GM12878 (cell line): ENCODE measurements around the gene ZDHHC3. TPM values are rescaled to one million over a fixed set of nuclear protein-coding genes. Genes with fewer than 3 reads are reported as not detected.

Experiments
- ATAC-seq: fragments of 200-7000 bp; cut with Tn5 transposase; 3 replicates; pipeline ENCODE4 v1.9.1; 2020; ENCODE audit warnings: mild to moderate bottlenecking, moderate library complexity
- BruUV-seq: library from RNA; stranded (reverse); fragments of 400-500 nt; replicated peaks from 2 replicates; lab custom pipeline; 2021; lab: Mats Ljungman, UMichigan
- CTCF ChIA-PET: fragments of 300-600 bp; sonication (Branson Sonifier 250); formaldehyde crosslinking; extraction: SDS; loops from one replicate; lab custom pipeline; 2021; ENCODE audit warnings: inconsistent platforms; lab: Yijun Ruan, JAX
- POLR2A ChIA-PET: fragments of 350-600 bp; formaldehyde crosslinking; extraction: SDS; loops from one replicate; lab custom pipeline; 2021; ENCODE audit warnings: inconsistent platforms; lab: Charles Lee
- RAD21 ChIA-PET: fragments of 300-600 bp; sonication (Branson Sonifier 250); formaldehyde crosslinking; loops from one replicate; lab custom pipeline; 2023; ENCODE audit warnings: antibody characterized with exemption; ENCODE audit not compliant: unreplicated experiment; lab: Charles Lee
- SMC1A ChIA-PET: fragments of 300-600 bp; sonication (Branson Sonifier 250); formaldehyde crosslinking; loops from one replicate; lab custom pipeline; 2023; ENCODE audit not compliant: unreplicated experiment, uncharacterized antibody; lab: Charles Lee
- DNase-seq: peaks from one replicate; pipeline ENCODE4 v3.0.0-alpha.2; 2011; ENCODE audit warnings: low read depth, low spot score
- FAIRE-seq: peaks from 3 replicates; lab custom pipeline; 2011; peaks lifted over from hg19 to GRCh38; lab: Jason Lieb, UNC
- H2AFZ ChIP-seq: 2 replicates; pipeline ENCODE4 v1.6.0; 2011; ENCODE audit warnings: low read depth, low read length, control low read depth; ENCODE audit not compliant: control insufficient read depth
- H3K27ac ChIP-seq: 2 replicates; pipeline ENCODE4 v1.5.1; 2011; ENCODE audit warnings: control low read depth; ENCODE audit not compliant: control insufficient read depth, insufficient read depth
- H3K27me3 ChIP-seq, 2 experiments: replicated peaks in 1 of 2; 2 replicates each; pipeline versions ENCODE4 v1.6.0 to v1.6.1; 2011; ENCODE audit warnings: low read length in 1 of 2; ENCODE audit not compliant: control insufficient read depth in 2 of 2, insufficient read depth in 2 of 2
- H3K36me3 ChIP-seq, 2 experiments: 2 replicates each; pipeline ENCODE4 v1.5.1; 2011; ENCODE audit warnings: low read length in 1 of 2; ENCODE audit not compliant: control insufficient read depth in 2 of 2, insufficient read depth in 2 of 2
- H3K4me1 ChIP-seq: 2 replicates; pipeline ENCODE4 v1.6.1; 2011; ENCODE audit warnings: mild to moderate bottlenecking, low read length, moderate library complexity, mixed read lengths; ENCODE audit not compliant: control insufficient read depth, insufficient read depth
- H3K4me2 ChIP-seq: 2 replicates; pipeline ENCODE4 v1.6.0; 2011; ENCODE audit warnings: control low read depth; ENCODE audit not compliant: control insufficient read depth, insufficient read depth
- H3K4me3 ChIP-seq: fragments of 200-600 bp; sonication (generic); 2 replicates; pipeline ENCODE4 v1.5.1; 2016
- H3K79me2 ChIP-seq: 2 replicates; pipeline ENCODE4 v1.6.0; 2011; ENCODE audit warnings: low read length; ENCODE audit not compliant: control insufficient read depth, insufficient read depth
- H3K9ac ChIP-seq: 2 replicates; pipeline ENCODE4 v1.8.0; 2011; ENCODE audit warnings: low read length, control low read depth, mixed read lengths; ENCODE audit not compliant: control insufficient read depth, insufficient read depth
- H3K9me3 ChIP-seq: replicated peaks from 3 replicates; pipeline ENCODE4 v1.5.1; 2011; ENCODE audit warnings: mild to moderate bottlenecking, low read length; ENCODE audit not compliant: control insufficient read depth, insufficient read depth
- H4K20me1 ChIP-seq: 2 replicates; pipeline ENCODE4 v1.6.0; 2011; ENCODE audit not compliant: control insufficient read depth, insufficient read depth
- BMI1 ChIP-seq: fragments of 450-650 bp; IDR thresholded peaks from 2 replicates; pipeline ENCODE4 v1.6.1; 2016; ENCODE audit warnings: mild to moderate bottlenecking, moderate library complexity, borderline replicate concordance
- CBX3 ChIP-seq: fragments of 200-600 bp; sonication (generic); IDR thresholded peaks from 2 replicates; pipeline ENCODE4 v1.6.1; 2016; ENCODE audit warnings: low read depth, borderline replicate concordance
- CHD2 ChIP-seq: IDR thresholded peaks from 2 replicates; pipeline ENCODE4 v1.6.1; 2011; ENCODE audit warnings: low read depth, low read length, improper control_type of control experiment, borderline replicate concordance
- CREB1 ChIP-seq: IDR thresholded peaks from 2 replicates; pipeline ENCODE4 v1.6.1; 2012; ENCODE audit warnings: low read depth, mild to moderate bottlenecking, inconsistent platforms
- FOXK2 ChIP-seq: fragments of 450-650 bp; IDR thresholded peaks from 2 replicates; pipeline ENCODE4 v1.6.1; 2017; ENCODE audit warnings: mild to moderate bottlenecking, moderate library complexity
- HDAC2 ChIP-seq: fragments of 200-600 bp; sonication (generic); IDR thresholded peaks from 2 replicates; pipeline ENCODE4 v1.6.1; 2017
- IRF5 ChIP-seq: fragments of 450-650 bp; IDR thresholded peaks from 2 replicates; pipeline ENCODE4 v1.6.1; 2017; ENCODE audit warnings: borderline replicate concordance
- JUND ChIP-seq: IDR thresholded peaks from 2 replicates; pipeline ENCODE4 v1.6.1; 2012; ENCODE audit warnings: low read depth, mild to moderate bottlenecking, low read length, improper control_type of control experiment, moderate library complexity
- KDM1A ChIP-seq: fragments of 200-600 bp; sonication (generic); IDR thresholded peaks from 2 replicates; pipeline ENCODE4 v1.6.1; 2016; ENCODE audit warnings: borderline replicate concordance
- PAX8 ChIP-seq: fragments of 450-650 bp; IDR thresholded peaks from 2 replicates; pipeline ENCODE4 v1.6.1; 2017; ENCODE audit warnings: mild to moderate bottlenecking, moderate library complexity
- POLR2AphosphoS5 ChIP-seq: IDR thresholded peaks from 2 replicates; pipeline ENCODE4 v1.6.1; 2011; ENCODE audit warnings: mild to moderate bottlenecking, low read length, inconsistent platforms
- RBBP5 ChIP-seq: fragments of 200-600 bp; sonication (generic); conservative IDR thresholded peaks from 2 replicates; pipeline ENCODE4 v1.6.1; 2016
- REST ChIP-seq: IDR thresholded peaks from 2 replicates; pipeline ENCODE4 v1.6.1; 2012; ENCODE audit warnings: mild to moderate bottlenecking, low read depth, low read length
- SKIL ChIP-seq: fragments of 450-650 bp; IDR thresholded peaks from 2 replicates; pipeline ENCODE4 v1.6.1; 2017; ENCODE audit warnings: mild to moderate bottlenecking, low read depth, inconsistent platforms; ENCODE audit not compliant: poor library complexity, severe bottlenecking
- SMARCA5 ChIP-seq: fragments of 450-650 bp; IDR thresholded peaks from 2 replicates; pipeline ENCODE4 v1.6.1; 2017; ENCODE audit warnings: mild to moderate bottlenecking
- STAT3 ChIP-seq: IDR thresholded peaks from 2 replicates; pipeline ENCODE4 v1.6.1; 2011; ENCODE audit warnings: low read depth, low read length, improper control_type of control experiment
- WRNIP1 ChIP-seq: IDR thresholded peaks from 2 replicates; pipeline ENCODE4 v1.6.1; 2011; ENCODE audit warnings: low read depth, low read length, improper control_type of control experiment, borderline replicate concordance
- WGBS: methylation state at CpG from one replicate; pipeline ENCODE4 v1.1.6; 2016; ENCODE audit warnings: low lambda C conversion rate; ENCODE audit not compliant: insufficient replicate concordance, insufficient coverage; ENCODE audit errors: missing lambda C conversion rate; 5-methylcytosine and 5-hydroxymethylcytosine counted together
- in situ Hi-C: fragments of 300-500 bp; cut with MboI; formaldehyde crosslinking; loops from 9 replicates; pipeline ENCODE4 v1.14.3; 2018; ENCODE audit warnings: mixed read lengths
- intact Hi-C: fragments of 100-400 bp; cut with micrococcal nuclease; formaldehyde crosslinking; loops from one replicate; pipeline ENCODE4 v1.14.2; 2022; ENCODE audit not compliant: unreplicated experiment
- polyA plus RNA-seq, 11 experiments: library from polyadenylated mRNA; depleted of rRNA in 4 of 11; unstranded in 6 of 11; stranded (reverse) in 5 of 11; fragments of >200 nt; fragmentation: Nextera tagmentation in 4 of 11; fragmentation: Illumina TruSeq in 1 of 11; extraction: Ambion mirVana in 4 of 11; extraction: Trizol in 1 of 11; gene quantifications; 1 replicate in 1 of 11; 2 replicates in 10 of 11; pipeline versions ENCODE4 v1.2.1 to v1.2.3, GENCODE V29; 2011 to 2016; ENCODE audit warnings: inconsistent platforms in 2 of 11, missing spikeins in 2 of 11, low read depth in 1 of 11
- total RNA-seq, 4 experiments: library from RNA; depleted of rRNA in 3 of 4; stranded (reverse); fragments of >200 nt in 3 of 4; fragmentation: Illumina TruSeq in 1 of 4; extraction: Trizol in 1 of 4; gene quantifications; 2 replicates each; pipeline versions ENCODE4 v1.2.1 to v1.2.3, GENCODE V29; 2013 to 2021
- TF ChIP-seq, protein P1 (sequence below): IDR thresholded peaks from 2 replicates; pipeline ENCODE4 v1.6.1; 2012; ENCODE audit warnings: low read depth, low read length, improper control_type of control experiment

ZDHHC3 gene
- total and polyA plus RNA-seq, 10 of the 15 experiments (the other 5 are each of a cell fraction or from before 2014, with no cell fraction given) = 6.8 to 79.1 (median 40.8) TPM

DNA sequence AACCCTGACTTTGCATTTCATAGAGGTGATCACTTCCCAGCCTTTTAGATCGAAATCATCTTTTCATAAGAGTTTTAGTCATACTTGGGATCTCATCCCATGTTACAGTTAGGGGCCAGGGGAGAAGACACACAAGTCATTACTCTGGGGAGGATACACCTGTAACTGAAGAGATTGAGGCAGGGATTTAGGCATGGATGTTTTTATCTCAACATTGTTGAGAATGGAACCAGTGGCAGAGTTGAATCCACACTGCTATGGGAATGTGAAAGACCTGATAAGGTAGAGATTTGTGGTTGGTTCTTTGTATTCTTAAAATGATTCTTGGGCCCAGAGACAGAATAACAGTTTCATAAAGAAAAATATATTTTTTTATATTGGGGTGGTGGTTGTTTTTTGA is 33.9 kb upstream of the ZDHHC3 start (continued):
- TF ChIP-seq KDM1A (no peak), CHD2 (no peak), SMARCA5 (no peak), JUND (no peak), WRNIP1 (no peak), HDAC2 (no peak), POLR2AphosphoS5 (no peak), FOXK2 (no peak), RBBP5 (no peak), CREB1 (no peak)

DNA sequence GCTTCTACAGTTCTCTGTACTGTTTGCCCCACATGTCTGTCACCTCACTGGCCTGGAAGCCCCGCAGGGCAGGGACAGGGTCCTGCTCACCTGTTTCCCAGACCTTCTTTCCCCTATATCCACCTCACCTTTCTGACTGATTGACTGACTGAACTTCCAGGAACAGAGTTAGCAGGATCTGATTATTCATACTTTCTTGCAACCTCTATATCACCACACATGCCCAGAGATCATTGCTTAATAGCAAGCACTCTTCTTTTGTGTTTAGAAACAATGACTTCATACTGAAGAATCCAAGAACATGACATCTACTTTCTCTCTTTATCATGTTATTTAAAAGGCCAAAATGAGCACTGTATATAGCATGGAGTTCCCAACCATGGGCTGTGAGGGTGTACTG is 32.1 kb upstream of the ZDHHC3 start:
- intact Hi-C loops (no loop called here), in situ Hi-C loops (no loop called here)
- Histone ChIP-seq H4K20me1 (no peaks in the 10 kb centered on the region), H3K27me3 (no peaks in the 10 kb centered on the region), H3K27ac (no peak overlapping the region), H3K36me3 (peaks cover 9 to 39% of the 10 kb centered on the region in 2 experiments), H3K9me3 (no peaks in the 10 kb centered on the region), H3K4me3 (no peak overlapping the region), H2AFZ (no peak overlapping the region), H3K4me2 (no peak overlapping the region), H3K79me2 (no peaks in the 10 kb centered on the region), H3K9ac (no peak overlapping the region), H3K4me1 (peaks cover 15% of the 10 kb centered on the region)
- FAIRE-seq = no peak
- ChIA-PET RAD21 (no interaction called here), SMC1A (interaction anchor here (1.1 kb wide), 1 partner anchor 33 kb away, joined by 5 read pairs; no protein-coding TSS in a partner anchor), POLR2A (no interaction called here), CTCF (no interaction called here)
- DNase-seq = no peak
- 100% methylated on average over 1 of the region's 1 CpG for WGBS
- ATAC-seq = no peak
- BruUV-seq = no TSS peak
- no peak for TF ChIP-seq IRF5
- TF ChIP-seq, protein P1, sequence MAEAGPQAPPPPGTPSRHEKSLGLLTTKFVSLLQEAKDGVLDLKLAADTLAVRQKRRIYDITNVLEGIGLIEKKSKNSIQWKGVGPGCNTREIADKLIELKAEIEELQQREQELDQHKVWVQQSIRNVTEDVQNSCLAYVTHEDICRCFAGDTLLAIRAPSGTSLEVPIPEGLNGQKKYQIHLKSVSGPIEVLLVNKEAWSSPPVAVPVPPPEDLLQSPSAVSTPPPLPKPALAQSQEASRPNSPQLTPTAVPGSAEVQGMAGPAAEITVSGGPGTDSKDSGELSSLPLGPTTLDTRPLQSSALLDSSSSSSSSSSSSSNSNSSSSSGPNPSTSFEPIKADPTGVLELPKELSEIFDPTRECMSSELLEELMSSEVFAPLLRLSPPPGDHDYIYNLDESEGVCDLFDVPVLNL = no peak
- TF ChIP-seq REST = no peak
- no peak for TF ChIP-seq BMI1
- TF ChIP-seq CBX3 = no peak
- TF ChIP-seq STAT3 = no peak
- TF ChIP-seq PAX8 = no peak
- TF ChIP-seq SKIL = no peak
